ENCODE measurements around the gene THUMPD1.
"Not testable (repeated sequence)": the region's sequence is repeated elsewhere in the genome, so short reads cannot be mapped to it uniquely, and the experiment has no call there.

THUMPD1 gene

GRCh38 chr16:20734782-20735181, 6.8 kb downstream of the THUMPD1 start:
- no peak for DNase-seq
- Mint-ChIP-seq H3K27ac (no peak overlapping the region), H3K9me3 (no peaks in the 10 kb centered on the region)

GRCh38 chr16:20734056-20734455, 7.6 kb downstream of the THUMPD1 start:
- no peak overlapping the region for H3K27ac Mint-ChIP-seq
- H3K4me3 Mint-ChIP-seq, result no peak overlapping the region
- H3K9me3 Mint-ChIP-seq, result no peaks in the 10 kb centered on the region
- H3K4me1 Mint-ChIP-seq, result no peaks in the 10 kb centered on the region
- H3K27me3 Mint-ChIP-seq (ENCODE audit: low read depth, poor library complexity), result peaks cover 4% of the 10 kb centered on the region
- DNase-seq, result no peak
- H3K36me3 Mint-ChIP-seq (ENCODE audit: low read depth), result peaks cover 34% of the 10 kb centered on the region
- no peak for TF ChIP-seq CTCF (IDR thresholded peaks at IDR 0.05)

More at GRCh38 chr16:20734782-20735181, 6.8 kb downstream of the THUMPD1 start:
- H3K36me3 Mint-ChIP-seq (ENCODE audit: low read depth), result peaks cover 34% of the 10 kb centered on the region
- no peak overlapping the region for H3K4me3 Mint-ChIP-seq
- peaks cover under 1% of the 10 kb centered on the region for H3K4me1 Mint-ChIP-seq
- no peak for TF ChIP-seq CTCF (IDR thresholded peaks at IDR 0.05)
- peaks cover 3% of the 10 kb centered on the region for H3K27me3 Mint-ChIP-seq (ENCODE audit: low read depth, poor library complexity)

GRCh38 chr16:20729141-20729540, 12.5 kb downstream of the THUMPD1 start:
- Mint-ChIP-seq H3K27ac (no peak overlapping the region), H3K4me3 (no peak overlapping the region), H3K36me3 (ENCODE audit: low read depth) (peaks cover 4% of the 10 kb centered on the region), H3K9me3 (no peaks in the 10 kb centered on the region), H3K27me3 (ENCODE audit: low read depth, poor library complexity) (peaks cover 20% of the 10 kb centered on the region), H3K4me1 (no peaks in the 10 kb centered on the region)
- no peak for TF ChIP-seq CTCF (IDR thresholded peaks at IDR 0.05)
- DNase-seq, result no peak

- Mint-ChIP-seq H3K27me3 (ENCODE audit: low read depth, poor library complexity) (peaks cover 24% of the 10 kb centered on the region), H3K9me3 (no peaks in the 10 kb centered on the region), H3K4me3 (no peak overlapping the region), H3K36me3 (ENCODE audit: low read depth) (no peaks in the 10 kb centered on the region), H3K4me1 (no peaks in the 10 kb centered on the region), H3K27ac (no peak overlapping the region)
- no peak for DNase-seq
- no peak for TF ChIP-seq CTCF (IDR thresholded peaks at IDR 0.05)
Measured at GRCh38 chr16:20727181-20727580, 14.4 kb downstream of the THUMPD1 start.

GRCh38 chr16:20726661-20727060, 15.0 kb downstream of the THUMPD1 start:
- Mint-ChIP-seq H3K27me3 (ENCODE audit: low read depth, poor library complexity) (peaks cover 24% of the 10 kb centered on the region), H3K4me1 (no peaks in the 10 kb centered on the region), H3K27ac (no peak overlapping the region), H3K4me3 (no peak overlapping the region), H3K36me3 (ENCODE audit: low read depth) (no peaks in the 10 kb centered on the region), H3K9me3 (no peaks in the 10 kb centered on the region)
- DNase-seq, result no peak
- no peak for TF ChIP-seq CTCF (IDR thresholded peaks at IDR 0.05)

- no peak overlapping the region for H3K4me3 Mint-ChIP-seq
- DNase-seq, result no peak
- no peak overlapping the region for H3K27ac Mint-ChIP-seq
- TF ChIP-seq CTCF (IDR thresholded peaks at IDR 0.05), result no peak
- H3K4me1 Mint-ChIP-seq, result no peaks in the 10 kb centered on the region
- peaks cover 3% of the 10 kb centered on the region for H3K27me3 Mint-ChIP-seq (ENCODE audit: low read depth, poor library complexity)
- H3K36me3 Mint-ChIP-seq (ENCODE audit: low read depth), result no peaks in the 10 kb centered on the region
- peaks cover 3% of the 10 kb centered on the region for H3K9me3 Mint-ChIP-seq
Measured at GRCh38 chr16:20720251-20720650, 21.4 kb downstream of the THUMPD1 start.

- H3K4me3 Mint-ChIP-seq; H3K27me3 Mint-ChIP-seq (ENCODE audit: low read depth, poor library complexity); H3K4me1 Mint-ChIP-seq; H3K36me3 Mint-ChIP-seq (ENCODE audit: low read depth); DNase-seq; H3K9me3 Mint-ChIP-seq; H3K27ac Mint-ChIP-seq: not testable (repeated sequence)
Measured at GRCh38 chr16:20717718-20718117, 23.9 kb downstream of the THUMPD1 start.
